Progenitor cell of endocrine pancreas (in vitro differentiated cells): ENCODE measurements around the gene MRPL23. TPM values are rescaled to one million over a fixed set of nuclear protein-coding genes. Genes with fewer than 3 reads are reported as not detected.
A peak's percentile ranks its signal among the peaks of the same experiment; 100 is the strongest.

Experiments used
- DNase-seq: peaks from one replicate; pipeline ENCODE4 v3.0.0; 2021; ENCODE audit warnings: low spot score; ENCODE audit not compliant: unreplicated experiment
- H3K27ac Mint-ChIP-seq: 2 replicates; pipeline ENCODE4 v1.8.0; 2021; ENCODE audit warnings: mild to moderate bottlenecking, moderate library complexity, mixed read lengths
- H3K27me3 Mint-ChIP-seq: 2 replicates; pipeline ENCODE4 v1.8.0; 2021; ENCODE audit warnings: mixed read lengths
- H3K36me3 Mint-ChIP-seq: 2 replicates; pipeline ENCODE4 v1.8.0; 2022; ENCODE audit warnings: mixed read lengths; ENCODE audit not compliant: insufficient read depth
- H3K4me1 Mint-ChIP-seq: 2 replicates; pipeline ENCODE4 v1.8.0; 2021; ENCODE audit warnings: low read depth, mixed read lengths
- H3K4me3 Mint-ChIP-seq: 2 replicates; pipeline ENCODE4 v1.8.0; 2021; ENCODE audit warnings: low read depth, mild to moderate bottlenecking, moderate library complexity, mixed read lengths
- H3K9me3 Mint-ChIP-seq: 2 replicates; pipeline ENCODE4 v1.8.0; 2021; ENCODE audit warnings: low read depth, mixed read lengths
- total RNA-seq: library from RNA; stranded (reverse); gene quantifications from 2 replicates; pipeline ENCODE4 v1.2.1, GENCODE V29; 2021
- TF ChIP-seq, protein P1 (sequence below): fragments of 200-600 bp; sonication (generic); IDR thresholded peaks from one replicate; pipeline ENCODE4 v1.5.0; 2021; ENCODE audit warnings: antibody characterized with exemption, mild to moderate bottlenecking; ENCODE audit not compliant: unreplicated experiment

Gene MRPL23
- total RNA-seq, 1 donor from 2014 or later, result 38.1 TPM

GRCh38 chr11:1916132-1916985, 30.8 kb upstream of the MRPL23 start:
- H3K4me1 Mint-ChIP-seq, result no peaks in the 10 kb centered on the region
- no peaks in the 10 kb centered on the region for H3K9me3 Mint-ChIP-seq
- H3K4me3 Mint-ChIP-seq, result no peak overlapping the region
- TF ChIP-seq, protein P1, sequence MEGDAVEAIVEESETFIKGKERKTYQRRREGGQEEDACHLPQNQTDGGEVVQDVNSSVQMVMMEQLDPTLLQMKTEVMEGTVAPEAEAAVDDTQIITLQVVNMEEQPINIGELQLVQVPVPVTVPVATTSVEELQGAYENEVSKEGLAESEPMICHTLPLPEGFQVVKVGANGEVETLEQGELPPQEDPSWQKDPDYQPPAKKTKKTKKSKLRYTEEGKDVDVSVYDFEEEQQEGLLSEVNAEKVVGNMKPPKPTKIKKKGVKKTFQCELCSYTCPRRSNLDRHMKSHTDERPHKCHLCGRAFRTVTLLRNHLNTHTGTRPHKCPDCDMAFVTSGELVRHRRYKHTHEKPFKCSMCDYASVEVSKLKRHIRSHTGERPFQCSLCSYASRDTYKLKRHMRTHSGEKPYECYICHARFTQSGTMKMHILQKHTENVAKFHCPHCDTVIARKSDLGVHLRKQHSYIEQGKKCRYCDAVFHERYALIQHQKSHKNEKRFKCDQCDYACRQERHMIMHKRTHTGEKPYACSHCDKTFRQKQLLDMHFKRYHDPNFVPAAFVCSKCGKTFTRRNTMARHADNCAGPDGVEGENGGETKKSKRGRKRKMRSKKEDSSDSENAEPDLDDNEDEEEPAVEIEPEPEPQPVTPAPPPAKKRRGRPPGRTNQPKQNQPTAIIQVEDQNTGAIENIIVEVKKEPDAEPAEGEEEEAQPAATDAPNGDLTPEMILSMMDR, result no peak
- DNase-seq, result no peak
- no peak overlapping the region for H3K27ac Mint-ChIP-seq
- H3K27me3 Mint-ChIP-seq, result peaks cover 20% of the 10 kb centered on the region
- no peaks in the 10 kb centered on the region for H3K36me3 Mint-ChIP-seq

- Mint-ChIP-seq H3K4me1 (no peaks in the 10 kb centered on the region), H3K36me3 (no peaks in the 10 kb centered on the region), H3K9me3 (no peaks in the 10 kb centered on the region), H3K27ac (no peak overlapping the region), H3K4me3 (no peak overlapping the region), H3K27me3 (peaks cover 23% of the 10 kb centered on the region)
- no peak for DNase-seq
- TF ChIP-seq, protein P1, result no peak
Measured at GRCh38 chr11:1916986-1917522, 30.1 kb upstream of the MRPL23 start.

DNA sequence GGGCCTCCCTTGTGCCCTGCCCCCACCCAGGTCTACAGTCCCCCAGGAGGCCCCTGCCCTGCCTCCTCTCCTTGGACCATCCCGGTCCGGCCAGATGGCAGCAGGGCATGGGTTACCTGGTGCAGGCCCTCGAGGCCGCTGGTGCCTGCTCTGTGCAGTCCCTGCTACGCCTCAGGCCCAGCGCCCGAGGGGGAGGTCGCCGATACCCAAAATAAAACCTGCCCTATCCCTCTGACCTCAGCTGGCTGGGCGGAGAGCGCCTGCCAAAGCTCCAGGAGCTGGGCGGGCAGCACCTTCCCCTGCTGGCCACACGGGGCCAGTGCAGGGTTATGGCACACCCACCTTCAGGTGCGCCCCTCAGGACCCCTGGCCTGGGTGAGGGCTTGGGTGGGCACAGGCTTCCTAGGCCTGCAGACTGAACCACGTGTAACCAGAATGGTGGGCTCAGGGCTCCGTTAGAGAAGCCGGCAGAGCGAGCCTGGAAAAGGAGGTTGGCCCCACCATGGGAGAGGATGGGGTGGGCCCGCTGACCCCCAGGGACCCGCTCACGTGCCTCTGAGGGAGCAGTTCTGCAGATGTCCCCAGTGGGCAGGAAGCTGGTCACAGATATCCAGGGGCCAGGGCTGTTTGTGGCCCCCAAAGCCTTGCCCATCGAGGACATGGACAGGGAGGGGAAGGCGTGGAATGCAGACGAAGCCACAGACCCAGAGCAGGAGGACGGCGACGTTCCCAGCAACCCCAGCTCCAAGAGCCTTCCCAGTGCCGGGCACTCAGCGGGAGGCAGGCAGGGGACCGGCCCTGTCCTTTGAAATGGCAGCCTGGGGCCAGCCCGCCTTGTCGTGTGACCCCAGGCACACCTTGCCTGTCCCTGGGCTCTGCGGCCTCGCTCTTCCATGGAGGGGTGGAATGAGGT, 29.4 kb upstream of the MRPL23 start:
- H3K4me1 Mint-ChIP-seq, result no peaks in the 10 kb centered on the region
- no peaks in the 10 kb centered on the region for H3K9me3 Mint-ChIP-seq
- no peak overlapping the region for H3K27ac Mint-ChIP-seq
- peaks cover 21% of the 10 kb centered on the region for H3K27me3 Mint-ChIP-seq
- no peak for DNase-seq
- TF ChIP-seq, protein P1, result peak; percentile 47
- no peaks in the 10 kb centered on the region for H3K36me3 Mint-ChIP-seq
- H3K4me3 Mint-ChIP-seq, result no peak overlapping the region

- H3K4me1 Mint-ChIP-seq, result no peaks in the 10 kb centered on the region
- no peaks in the 10 kb centered on the region for H3K9me3 Mint-ChIP-seq
- TF ChIP-seq, protein P1, result no peak
- no peak overlapping the region for H3K27ac Mint-ChIP-seq
- no peak overlapping the region for H3K4me3 Mint-ChIP-seq
- H3K36me3 Mint-ChIP-seq, result no peaks in the 10 kb centered on the region
- DNase-seq, result no peak
- peaks cover 20% of the 10 kb centered on the region for H3K27me3 Mint-ChIP-seq
Measured at GRCh38 chr11:1918436-1919315, 28.5 kb upstream of the MRPL23 start.
